ENCODE results near the gene SOCS4.
A peak's percentile ranks its signal among the peaks of the same experiment; 100 is the strongest.
"Not testable (repeated sequence)": the region's sequence is repeated elsewhere in the genome, so short reads cannot be mapped to it uniquely, and the experiment has no call there.

The SOCS4 gene

GRCh38 chr14:55051423-55052268, 24.6 kb downstream of the SOCS4 start, which contains the start of gene MAPK1IP1L:
Gene MAPK1IP1L (plus strand): TSS chr14:55051647. CDS start chr14:55061684, 10,037 bp downstream.
- peak; percentile 90 for DNase-seq (ENCODE audit: low spot score)

GRCh38 chr14:55052269-55052930, 25.4 kb downstream of the SOCS4 start:
- peak; percentile 49 for DNase-seq (ENCODE audit: low spot score)

- no peak for DNase-seq (ENCODE audit: low spot score)
These were observed 26.0 kb downstream of the SOCS4 start for GRCh38 chr14:55053018-55053417.

GRCh38 chr14:55053500-55053899, 26.5 kb downstream of the SOCS4 start:
- DNase-seq (ENCODE audit: low spot score): no peak

- no peak for DNase-seq (ENCODE audit: low spot score)
These were observed 27.1 kb downstream of the SOCS4 start for GRCh38 chr14:55054098-55054497.

GRCh38 chr14:55057919-55058318, 30.9 kb downstream of the SOCS4 start:
- no peak for DNase-seq (ENCODE audit: low spot score)

GRCh38 chr14:55059333-55059732, 32.3 kb downstream of the SOCS4 start:
- DNase-seq (ENCODE audit: low spot score): no peak

GRCh38 chr14:55062517-55063351, 35.7 kb downstream of the SOCS4 start:
- DNase-seq (ENCODE audit: low spot score): no peak

GRCh38 chr14:55064896-55065295, 37.9 kb downstream of the SOCS4 start:
- not testable (repeated sequence) for DNase-seq (ENCODE audit: low spot score)

- no peak for DNase-seq (ENCODE audit: low spot score)
These were observed 38.4 kb downstream of the SOCS4 start for GRCh38 chr14:55065411-55065810.

GRCh38 chr14:55066223-55066622, 39.2 kb downstream of the SOCS4 start:
- DNase-seq (ENCODE audit: low spot score): no peak

- DNase-seq (ENCODE audit: low spot score): no peak
These were observed 44.0 kb downstream of the SOCS4 start for GRCh38 chr14:55070981-55071411.

GRCh38 chr14:55071870-55072640, 45.0 kb downstream of the SOCS4 start:
- peak; percentile 90 for DNase-seq (ENCODE audit: low spot score)

- DNase-seq (ENCODE audit: low spot score): no peak
These were observed 46.8 kb downstream of the SOCS4 start for GRCh38 chr14:55073856-55074255.

- DNase-seq (ENCODE audit: low spot score): no peak
These were observed 47.6 kb downstream of the SOCS4 start for GRCh38 chr14:55074662-55075061.

- DNase-seq (ENCODE audit: low spot score): no peak
These were observed 48.7 kb downstream of the SOCS4 start for GRCh38 chr14:55075628-55076175.

GRCh38 chr14:55077170-55078151, 50.4 kb downstream of the SOCS4 start:
- no peak for DNase-seq (ENCODE audit: low spot score)

- not testable (repeated sequence) for DNase-seq (ENCODE audit: low spot score)
These were observed 52.9 kb downstream of the SOCS4 start for GRCh38 chr14:55079961-55080360.

- DNase-seq (ENCODE audit: low spot score): no peak
These were observed 57.5 kb downstream of the SOCS4 start for GRCh38 chr14:55084401-55085059.

Measured in pons (tissue), 1 donor.